ENCODE data around the gene IGLL1.
A peak's percentile ranks its signal among the peaks of the same experiment; 100 is the strongest.
"Not testable (repeated sequence)": the region's sequence is repeated elsewhere in the genome, so short reads cannot be mapped to it uniquely, and the experiment has no call there.

Gene IGLL1

GRCh38 chr22:23539839-23540198, 40.3 kb downstream of the IGLL1 start:
- DNase-seq = not testable (repeated sequence)

DNA sequence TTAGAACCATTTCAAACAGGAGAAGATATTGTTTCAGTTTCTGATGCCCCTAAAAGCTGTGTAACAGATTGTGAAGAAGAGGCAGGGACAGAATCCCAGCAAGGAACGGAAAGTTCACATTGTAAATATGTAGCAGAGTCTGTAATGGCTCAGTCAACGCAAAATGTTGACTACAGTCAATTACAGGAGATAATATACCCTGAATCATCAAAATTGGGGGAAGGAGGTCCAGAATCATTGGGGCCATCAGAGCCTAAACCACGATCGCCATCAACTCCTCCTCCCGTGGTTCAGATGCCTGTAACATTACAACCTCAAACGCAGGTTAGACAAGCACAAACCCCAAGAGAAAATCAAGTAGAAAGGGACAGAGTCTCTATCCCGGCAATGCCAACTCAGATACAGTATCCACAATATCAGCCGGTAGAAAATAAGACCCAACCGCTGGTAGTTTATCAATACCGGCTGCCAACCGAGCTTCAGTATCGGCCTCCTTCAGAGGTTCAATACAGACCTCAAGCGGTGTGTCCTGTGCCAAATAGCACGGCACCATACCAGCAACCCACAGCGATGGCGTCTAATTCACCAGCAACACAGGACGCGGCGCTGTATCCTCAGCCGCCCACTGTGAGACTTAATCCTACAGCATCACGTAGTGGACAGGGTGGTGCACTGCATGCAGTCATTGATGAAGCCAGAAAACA, 40.8 kb downstream of the IGLL1 start:
- DNase-seq = peak; percentile 84

GRCh38 chr22:23538696-23539030, 41.4 kb downstream of the IGLL1 start:
- DNase-seq = not testable (repeated sequence)

- DNase-seq = peak; percentile 45
These were observed 42.0 kb downstream of the IGLL1 start for GRCh38 chr22:23537830-23538695.

DNA sequence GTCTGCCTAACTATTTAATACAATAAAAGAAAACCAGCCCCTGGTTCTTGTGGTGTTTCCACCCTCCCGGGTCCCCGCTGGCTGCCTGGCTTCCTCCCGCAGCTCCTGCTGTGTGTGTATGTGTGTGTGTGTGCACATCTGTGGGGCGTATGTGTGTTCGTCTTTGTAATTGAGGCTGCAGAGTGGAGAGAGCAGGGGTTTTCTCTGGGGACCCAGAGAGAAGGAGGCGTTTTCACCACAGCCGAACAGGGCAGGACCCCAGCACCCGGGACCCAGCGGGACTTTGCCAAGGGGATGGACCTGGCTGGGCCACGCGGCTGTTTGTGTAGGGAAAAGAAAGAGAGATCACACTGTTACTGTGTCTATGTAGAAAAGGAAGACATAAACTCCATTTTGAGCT, 42.7 kb downstream of the IGLL1 start:
- DNase-seq = peak; percentile 30

DNA sequence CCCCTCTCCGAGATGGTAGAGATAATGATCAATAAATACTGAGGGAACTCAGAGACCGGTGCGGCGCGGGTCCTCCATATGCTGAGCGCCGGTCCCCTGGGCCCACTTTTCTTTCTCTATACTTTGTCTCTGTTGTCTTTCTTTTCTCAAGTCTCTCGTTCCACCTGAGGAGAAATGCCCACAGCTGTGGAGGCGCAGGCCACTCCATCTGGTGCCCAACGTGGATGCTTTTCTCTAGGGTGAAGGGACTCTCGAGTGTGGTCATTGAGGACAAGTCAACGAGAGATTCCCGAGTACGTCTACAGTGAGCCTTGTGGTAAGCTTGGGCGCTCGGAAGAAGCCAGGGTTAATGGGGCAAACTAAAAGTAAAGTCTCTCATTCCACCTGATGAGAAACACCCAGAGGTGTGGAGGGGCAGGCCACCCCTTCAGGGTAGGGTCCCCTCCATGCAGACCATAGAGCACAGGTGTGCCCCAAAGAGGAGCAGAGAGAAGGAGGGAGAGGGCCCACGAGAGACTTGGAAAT, 43.2 kb downstream of the IGLL1 start:
- peak; percentile 33 for DNase-seq

DNA sequence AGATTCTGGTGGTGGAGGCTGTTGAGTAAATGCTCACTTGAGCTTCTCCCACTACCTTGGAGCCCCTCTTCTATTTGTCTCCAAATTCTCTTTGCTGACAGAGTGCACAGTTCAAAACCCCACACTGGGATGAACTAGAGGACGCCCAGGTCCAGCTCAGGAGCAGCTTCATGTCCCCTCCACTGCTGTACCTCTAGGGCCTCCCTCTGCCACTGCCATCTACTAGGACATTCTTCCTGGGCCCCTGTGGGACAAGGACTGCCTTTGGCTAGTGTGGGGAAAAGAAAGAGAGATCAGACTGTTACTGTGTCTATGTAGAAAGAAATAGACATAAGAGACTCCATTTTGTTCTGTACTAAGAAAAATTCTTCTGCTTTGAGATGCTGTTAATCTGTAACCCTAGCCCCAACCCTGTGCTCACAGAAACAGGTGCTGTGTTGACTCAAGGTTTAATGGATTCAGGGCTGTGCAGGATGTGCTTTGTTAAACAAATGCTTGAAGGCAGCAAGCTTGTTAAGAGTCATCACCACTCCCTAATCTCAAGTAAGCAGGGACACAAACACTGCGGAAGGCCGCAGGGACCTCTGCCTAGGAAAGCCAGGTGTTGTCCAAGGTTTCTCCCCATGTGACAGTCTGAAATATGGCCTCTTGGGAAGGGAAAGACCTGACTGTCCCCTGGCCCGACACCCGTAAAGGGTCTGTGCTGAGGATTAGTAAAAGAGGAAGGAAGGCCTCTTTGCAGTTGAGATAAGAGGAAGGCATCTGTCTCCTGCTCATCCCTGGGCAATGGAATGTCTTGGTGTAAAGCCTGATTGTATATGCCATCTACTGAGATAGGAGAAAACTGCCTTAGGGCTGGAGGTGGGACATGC, 44.1 kb downstream of the IGLL1 start:
- peak; percentile 28 for DNase-seq

DNA sequence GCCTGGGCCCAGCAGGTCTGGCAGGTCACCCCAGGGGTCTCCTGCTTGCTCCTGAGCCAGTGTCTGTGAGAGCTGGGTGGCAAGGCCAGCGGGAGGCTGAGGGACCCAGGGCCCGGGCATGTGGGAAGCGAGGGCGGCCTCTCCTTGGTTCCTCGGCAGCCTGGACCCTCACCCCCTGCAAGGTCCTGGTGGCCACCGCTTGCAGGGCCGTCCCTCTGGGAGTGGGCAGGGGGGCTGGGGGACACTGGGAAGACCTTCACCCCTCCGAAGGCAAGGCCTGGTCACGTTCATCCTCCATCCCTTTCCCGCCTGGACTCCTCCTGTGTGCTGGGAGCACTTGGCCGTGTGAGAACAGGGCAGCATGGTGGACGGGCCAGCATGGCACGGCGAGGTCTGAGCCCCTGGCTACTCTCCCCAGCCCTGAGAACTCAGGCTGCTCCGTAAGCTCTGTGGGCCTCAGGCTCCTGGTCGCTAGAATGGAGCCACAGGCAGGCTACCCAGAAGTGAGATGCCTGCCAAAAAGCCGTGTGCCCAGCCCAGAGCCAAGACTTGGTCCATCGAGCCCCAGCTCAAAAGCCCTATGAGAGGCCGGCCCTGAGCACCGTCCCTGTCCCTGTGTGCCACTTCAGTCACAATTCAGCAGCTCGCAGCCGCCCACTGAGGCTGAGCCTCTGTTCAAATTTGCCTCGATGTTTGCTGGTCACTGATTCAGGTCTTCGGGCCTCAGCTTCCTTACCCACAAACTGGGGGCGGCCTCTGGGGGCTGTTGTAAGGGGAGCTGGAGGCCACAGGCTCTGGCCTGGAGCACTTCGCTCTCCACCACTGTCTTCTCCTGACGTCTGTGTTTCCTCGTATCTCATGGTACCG, 45.0 kb downstream of the IGLL1 start:
- peak; percentile 44 for DNase-seq

- DNase-seq = no peak
These were observed 45.8 kb downstream of the IGLL1 start for GRCh38 chr22:23534201-23534850.

DNA sequence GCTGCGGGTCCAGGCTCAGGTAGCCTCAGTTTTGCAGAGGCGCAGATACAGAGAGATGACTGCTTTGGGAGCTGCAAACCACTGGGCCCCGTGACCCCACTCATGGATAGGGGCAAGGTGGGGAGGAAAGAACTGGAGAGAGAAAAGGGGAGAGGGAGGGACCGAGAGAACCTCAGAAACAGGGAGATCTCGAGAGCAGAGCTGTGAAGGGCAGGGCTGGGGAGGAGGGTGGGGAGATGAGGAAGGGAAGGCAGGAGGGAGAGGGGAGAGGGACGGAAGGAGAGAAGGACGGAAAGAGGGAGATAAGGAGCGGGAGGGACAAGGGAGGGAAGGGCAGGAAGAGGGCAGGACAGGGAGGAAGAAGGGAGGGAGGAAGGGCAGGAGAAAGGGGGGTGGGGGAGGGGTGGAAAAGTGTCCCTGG, 46.3 kb downstream of the IGLL1 start:
- no peak for DNase-seq

GRCh38 chr22:23533328-23533762, 46.7 kb downstream of the IGLL1 start:
- DNase-seq = peak; percentile 77

- DNase-seq = no peak
These were observed 47.4 kb downstream of the IGLL1 start for GRCh38 chr22:23532731-23533130.

GRCh38 chr22:23531966-23532705, 48.0 kb downstream of the IGLL1 start:
- DNase-seq = no peak

DNA sequence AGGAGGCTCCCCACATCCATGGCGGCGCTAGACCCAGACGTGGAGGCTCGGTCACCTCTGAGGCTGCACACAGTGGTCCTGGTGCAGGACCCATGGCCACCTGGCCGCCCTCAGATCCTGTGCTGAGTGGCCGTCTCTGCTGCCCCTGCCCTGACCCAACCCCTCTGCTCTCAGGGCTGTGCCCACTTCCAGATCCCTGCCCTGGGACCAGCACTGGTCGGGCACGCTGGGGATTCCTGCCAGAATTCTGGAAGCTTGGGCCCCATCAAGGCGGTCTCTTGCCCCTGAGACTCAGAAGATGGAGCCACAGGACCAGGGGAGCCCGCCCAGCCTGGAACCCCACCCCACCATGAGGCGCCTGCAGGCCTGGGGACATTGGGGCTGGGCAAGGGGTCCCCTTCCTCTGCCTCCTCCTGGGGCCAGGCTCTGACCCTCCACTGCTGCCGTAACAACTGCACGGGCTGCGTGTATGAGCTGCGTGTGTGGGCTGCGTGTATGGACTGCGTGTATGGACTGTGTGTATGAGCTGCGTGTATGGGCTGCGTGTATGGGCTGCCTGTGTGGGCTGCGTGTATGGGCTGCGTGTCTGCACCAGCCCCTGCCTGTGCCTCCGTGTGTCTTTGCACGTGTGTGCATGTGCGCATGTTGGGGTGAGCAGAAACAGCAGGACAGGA, 48.7 kb downstream of the IGLL1 start:
- no peak for DNase-seq

- no peak for DNase-seq
These were observed 49.3 kb downstream of the IGLL1 start for GRCh38 chr22:23530766-23531282.

GRCh38 chr22:23530106-23530505, 50.0 kb downstream of the IGLL1 start:
- no peak for DNase-seq

DNA sequence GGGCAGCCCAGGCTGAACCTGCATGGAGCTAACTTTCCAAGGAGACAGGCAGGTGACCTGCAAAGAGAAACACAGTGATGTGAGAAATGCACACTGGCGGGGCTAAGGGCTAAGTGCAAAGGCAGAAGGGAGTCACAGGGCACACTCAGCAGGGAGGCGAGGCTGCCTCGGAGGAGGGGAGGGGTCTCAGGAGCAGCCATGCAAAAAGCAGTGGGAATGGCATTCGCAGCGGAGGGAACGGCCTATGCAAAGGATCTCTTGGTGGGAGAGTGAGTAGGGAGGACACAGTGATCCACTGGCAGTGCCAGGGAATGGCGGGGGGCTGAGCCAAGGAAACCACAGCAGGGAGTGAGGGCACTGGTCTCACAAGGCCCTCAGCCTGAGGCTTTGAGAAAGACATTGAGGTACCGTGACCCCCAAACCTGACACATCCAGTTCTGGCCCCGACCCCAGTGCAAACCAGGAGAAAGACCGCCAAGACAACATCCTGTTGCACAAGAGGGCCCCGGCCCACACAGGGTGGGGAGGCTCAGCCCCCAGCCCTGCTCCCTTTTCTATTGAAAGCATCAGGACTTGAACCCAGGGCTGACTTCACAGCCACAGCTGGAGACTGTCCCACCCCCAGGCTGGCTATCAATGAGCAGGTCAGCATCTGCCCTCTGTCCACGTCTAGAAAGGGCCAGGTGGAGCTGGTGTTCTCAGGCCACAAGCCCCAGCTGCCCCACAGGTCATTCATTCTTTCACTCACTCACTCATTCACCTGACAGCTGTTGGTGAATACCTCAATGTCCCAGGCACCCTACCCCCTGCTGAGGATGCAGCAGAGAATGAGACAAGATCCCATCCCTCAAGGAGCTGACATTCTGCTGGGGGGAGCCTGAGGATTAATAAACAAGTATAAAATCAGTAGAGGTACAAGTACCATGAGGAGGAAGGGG, 50.7 kb downstream of the IGLL1 start:
- DNase-seq = no peak

DNA sequence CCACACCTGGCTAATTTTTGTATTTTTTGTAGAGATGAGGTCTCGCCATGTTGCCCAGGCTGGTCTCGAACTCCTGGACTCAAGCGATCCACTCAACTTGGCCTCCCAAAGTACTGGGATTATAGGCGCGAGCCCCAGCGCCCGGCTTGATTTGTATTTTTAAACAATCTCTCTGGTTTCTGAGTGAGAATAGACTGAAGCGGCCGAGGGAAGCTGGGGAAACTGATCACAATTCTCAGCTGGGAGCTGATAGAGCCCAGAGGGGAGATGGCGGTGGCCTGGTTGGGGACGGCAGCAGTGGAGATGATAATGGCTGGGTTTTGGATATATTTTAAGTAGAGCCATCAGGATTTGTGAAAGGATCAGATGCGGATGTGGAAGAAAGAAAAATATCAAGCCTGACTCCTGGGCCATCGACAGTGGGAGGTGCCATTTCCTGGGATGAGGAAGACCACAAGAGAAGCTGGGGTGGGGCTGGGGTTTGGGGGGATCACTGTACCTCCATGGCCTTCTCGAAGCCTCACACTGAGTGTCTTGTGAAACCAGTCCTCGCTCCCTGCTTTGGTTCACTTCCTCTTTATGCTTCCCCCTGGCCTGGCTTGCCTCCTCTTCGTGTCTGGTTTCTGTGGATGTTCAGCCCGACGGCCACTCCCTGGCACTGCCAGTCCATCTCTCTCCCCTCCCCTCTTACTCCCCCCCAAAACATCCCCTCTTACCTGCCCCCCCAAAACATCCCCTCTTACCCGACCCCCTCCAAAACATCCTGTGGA, 51.9 kb downstream of the IGLL1 start:
- no peak for DNase-seq

Data from activated CD8-positive, alpha-beta memory T cell treated with anti-CD3 and anti-CD28 coated beads, Interleukin-2, amount 50 U/mL, for 48 hours (primary cell).